GM19035 (cell line): ENCODE measurements around the gene NEK6.

Source experiments
- ATAC-seq: cut with Tn5 transposase; IDR thresholded peaks from one replicate; pipeline ENCODE4 v1.9.1; 2021; ENCODE audit not compliant: unreplicated experiment

Gene NEK6

DNA sequence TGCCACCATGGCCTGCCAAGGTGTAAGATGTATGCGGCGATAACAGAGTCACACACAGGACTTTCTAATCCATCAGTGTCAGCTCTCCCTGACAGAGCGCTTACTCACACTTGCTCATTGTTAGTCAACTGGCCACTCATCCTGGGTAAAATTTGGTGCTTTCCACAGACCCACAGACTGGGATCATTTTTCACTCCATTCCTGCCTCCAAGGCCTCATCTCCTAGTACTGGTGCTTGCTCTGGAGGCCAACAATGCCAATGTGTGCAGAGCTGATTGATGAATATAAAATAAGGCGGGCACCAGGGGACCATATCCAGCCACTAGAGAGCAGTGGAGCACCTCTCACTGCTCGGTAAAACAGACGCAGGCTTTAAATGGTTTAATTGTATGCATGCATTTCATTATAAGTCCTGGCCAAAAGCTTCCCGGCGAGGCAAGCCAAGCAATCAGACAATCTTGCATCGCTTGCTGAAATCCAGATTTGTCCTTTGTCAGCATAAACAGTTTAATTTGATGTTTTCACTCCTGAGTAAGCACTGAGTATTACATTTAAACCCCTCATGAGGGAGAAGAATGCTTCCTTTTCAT, 135.2 kb downstream of the NEK6 start:
- no peak for ATAC-seq

DNA sequence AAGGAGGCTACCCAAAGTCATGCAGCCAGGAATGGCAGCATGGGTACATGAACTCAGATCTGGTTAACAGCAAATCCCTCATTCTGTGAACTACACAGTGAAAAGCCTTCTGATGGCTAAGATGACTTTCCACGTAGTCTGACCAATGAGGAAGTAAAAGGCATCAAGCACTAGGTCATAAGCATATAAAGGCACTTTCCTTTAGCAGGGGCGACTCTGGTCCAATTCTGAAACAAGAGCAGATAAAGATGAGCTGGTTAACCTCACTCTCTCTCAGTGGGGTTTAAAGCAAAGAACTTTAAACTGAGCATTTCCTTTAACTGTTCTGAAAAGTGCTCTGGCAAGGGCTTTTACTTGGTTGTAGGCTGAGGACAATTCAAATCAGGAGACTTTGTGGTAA, 136.4 kb downstream of the NEK6 start:
- no peak for ATAC-seq

DNA sequence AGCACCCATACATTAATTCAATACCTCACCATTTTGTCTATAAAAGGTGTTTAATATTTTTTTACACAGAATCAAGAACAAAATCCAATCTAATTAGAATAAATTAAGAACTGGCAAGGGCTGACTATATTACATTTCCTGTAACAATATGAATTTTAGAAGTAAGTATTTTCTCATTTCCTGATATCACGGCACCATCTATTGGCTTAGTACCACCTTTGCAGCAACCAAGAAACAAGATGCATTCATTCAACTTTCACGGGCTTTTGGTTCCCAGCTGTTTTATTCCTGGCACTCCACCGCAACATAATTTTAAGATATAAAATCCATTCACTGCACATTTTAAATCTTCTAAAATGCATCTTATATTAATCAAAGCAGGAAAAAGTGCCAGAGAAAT, 136.8 kb downstream of the NEK6 start:
- ATAC-seq, result no peak

DNA sequence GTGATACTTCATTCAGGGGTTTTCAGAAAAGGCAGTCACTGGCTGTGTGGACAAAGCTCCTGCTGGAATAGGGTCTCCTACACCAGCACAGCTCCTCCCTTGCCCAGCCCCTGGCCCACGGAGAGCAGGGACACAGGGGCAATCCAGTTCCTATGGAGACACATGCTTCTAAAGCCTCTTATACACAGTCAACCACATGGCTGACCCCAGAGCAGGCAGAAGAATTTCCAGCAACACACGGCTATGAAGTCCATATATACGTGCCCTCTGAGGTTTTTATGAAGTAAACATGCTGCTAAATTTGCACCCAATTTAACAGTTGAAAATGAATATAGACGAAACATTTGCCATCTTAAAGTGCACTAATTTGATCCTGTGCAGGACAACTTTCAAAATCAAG, 138.1 kb downstream of the NEK6 start:
- ATAC-seq, result no peak

DNA sequence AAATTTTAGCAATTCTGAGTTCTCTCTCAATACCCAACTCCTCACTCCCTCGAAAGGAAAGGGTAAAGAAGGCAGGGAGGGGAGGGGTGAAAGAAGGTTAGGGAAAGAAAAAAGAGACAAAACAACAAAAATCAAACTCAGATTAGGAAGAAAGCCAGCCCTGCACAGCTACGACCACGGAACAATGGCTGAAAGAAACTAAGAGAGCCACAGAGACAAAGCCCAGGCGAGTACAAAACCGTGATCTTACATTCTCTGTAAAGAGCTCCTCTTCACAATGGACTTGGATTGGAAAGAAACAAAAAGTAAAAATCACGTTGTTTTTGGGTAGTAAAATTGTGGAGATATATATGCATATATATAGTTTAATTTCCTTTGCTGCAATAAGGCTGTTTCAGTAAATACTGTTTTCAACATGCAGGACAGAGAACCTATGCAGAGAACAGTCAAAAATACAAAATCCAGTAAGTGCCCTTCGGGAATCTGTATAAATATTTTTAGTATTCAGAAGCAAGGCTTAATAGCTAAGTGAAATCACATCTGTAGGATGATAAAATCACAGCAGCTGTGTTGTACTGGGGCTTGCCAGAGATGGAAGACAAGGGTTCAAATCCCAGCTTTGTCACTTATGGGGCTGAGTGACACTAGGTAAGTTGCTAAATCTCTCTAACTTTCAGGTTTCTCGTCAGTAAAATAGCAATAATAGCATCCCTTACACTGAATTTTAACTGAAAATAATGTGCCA, 140.6 kb downstream of the NEK6 start:
- no peak for ATAC-seq

DNA sequence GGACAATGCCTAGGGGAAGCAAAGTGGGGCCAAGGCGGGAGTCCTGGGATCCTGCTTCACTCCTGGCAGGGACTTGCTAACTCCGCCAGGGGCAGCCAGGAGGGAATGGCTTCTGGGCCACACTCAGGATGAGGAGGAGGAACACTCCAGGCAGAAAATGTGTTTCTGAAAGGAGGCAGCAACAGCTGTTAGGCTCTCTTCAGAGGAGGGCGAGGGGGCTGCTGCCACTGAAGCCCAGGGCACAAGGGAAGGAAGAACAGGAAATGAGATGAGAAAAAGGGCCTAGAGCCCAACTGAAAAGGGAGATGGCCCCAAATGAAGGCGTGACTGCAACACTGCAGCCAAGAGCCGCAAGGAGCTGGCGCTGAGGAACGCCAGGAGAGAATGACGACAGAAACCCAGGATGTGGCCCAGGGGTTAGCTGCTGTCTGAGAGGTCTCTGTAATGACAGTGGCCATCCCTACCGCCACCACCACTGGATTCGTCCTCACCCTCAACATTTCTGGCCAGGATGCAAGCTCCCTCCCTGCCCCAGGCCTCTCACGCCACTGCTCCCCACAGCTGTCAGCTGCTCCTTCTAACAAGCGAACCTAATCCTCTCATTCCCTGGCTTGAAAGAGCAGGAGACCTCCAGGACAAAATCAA, 141.7 kb downstream of the NEK6 start:
- ATAC-seq, result no peak

DNA sequence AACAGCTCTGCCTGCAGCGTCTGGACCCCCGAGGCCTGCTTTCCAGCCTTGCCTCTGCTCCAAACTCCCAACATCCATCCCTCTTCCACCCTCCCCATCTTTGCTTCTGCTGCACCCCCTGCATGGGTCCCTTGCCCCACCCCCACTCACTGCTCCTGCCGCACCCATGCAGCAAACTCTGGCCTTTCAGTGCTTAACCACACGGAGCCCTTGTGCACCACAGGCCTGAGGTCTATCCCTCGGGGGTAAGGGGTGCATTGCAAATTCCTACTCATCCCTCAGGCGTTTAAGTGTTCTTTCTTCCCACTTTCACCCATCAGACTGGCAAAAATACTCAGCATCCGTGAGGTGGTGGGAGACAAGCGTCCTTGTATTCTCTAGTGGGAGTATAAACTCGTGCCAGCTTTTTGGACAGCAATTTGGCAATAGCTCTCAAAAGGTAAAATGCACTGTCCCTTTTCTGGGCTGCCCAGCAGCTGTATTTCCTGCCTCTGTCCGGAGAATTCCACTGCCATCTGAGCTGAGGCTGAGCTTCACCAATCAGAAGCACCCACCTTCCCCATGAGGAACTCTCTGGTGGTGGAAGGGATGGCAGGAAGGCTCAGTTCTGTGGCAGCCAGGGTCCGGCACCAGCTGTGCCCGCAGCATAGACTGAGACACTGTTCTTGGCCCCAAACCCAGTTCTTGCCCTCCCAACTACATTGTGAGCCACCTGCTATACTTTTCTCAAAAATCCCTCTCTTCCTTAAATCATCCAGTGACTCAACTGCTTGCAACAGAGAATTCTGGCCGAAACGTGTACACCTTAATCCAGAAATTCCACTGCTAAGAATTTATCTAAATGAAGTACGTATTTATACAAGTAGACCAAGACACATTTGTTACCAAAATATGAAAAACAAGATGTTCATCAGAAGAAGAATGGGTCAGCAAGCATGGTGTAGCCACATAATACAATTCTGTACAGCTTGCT, 142.5 kb downstream of the NEK6 start:
- ATAC-seq, result no peak
